ENCODE measurements around the gene UGT1A9. TPM values are rescaled to one million over a fixed set of nuclear protein-coding genes. Genes with fewer than 3 reads are reported as not detected.

UGT1A9 gene
- polyA plus RNA-seq, 1 of the 3 experiments (the other 2 are of a cell fraction), result not detected

- WGBS (ENCODE audit: low lambda C conversion rate), result 71% methylated on average over 4 of the region's 8 CpGs
- no peak for TF ChIP-seq IRF3 (IDR thresholded peaks at IDR 0.05; ENCODE audit: low read depth, low read length)
- TF ChIP-seq NRF1 (IDR thresholded peaks at IDR 0.05; ENCODE audit: low read depth, low read length), result no peak
- no peak for TF ChIP-seq ZBTB33 (IDR thresholded peaks at IDR 0.05; ENCODE audit: borderline replicate concordance, low read depth)
- no peak for TF ChIP-seq EZH2phosphoT487 (IDR thresholded peaks at IDR 0.05; ENCODE audit: borderline replicate concordance, low read depth)
- TF ChIP-seq NFIC (IDR thresholded peaks at IDR 0.05; ENCODE audit: borderline replicate concordance), result no peak
- TF ChIP-seq EP300 (IDR thresholded peaks at IDR 0.05; ENCODE audit: borderline replicate concordance in 1 of 2, low read depth in 1 of 2, low read length in 1 of 2), result no peak
- no peak for TF ChIP-seq PBX3 (IDR thresholded peaks at IDR 0.05)
- TF ChIP-seq MAX (IDR thresholded peaks at IDR 0.05; ENCODE audit: low read depth), result no peak
- TF ChIP-seq USF2 (IDR thresholded peaks at IDR 0.05; ENCODE audit: borderline replicate concordance, low read depth, low read length), result no peak
- TF ChIP-seq GATA2 (CRISPR knock-in tag; IDR thresholded peaks at IDR 0.05), result no peak
- TF ChIP-seq ELF1 (IDR thresholded peaks at IDR 0.05), result no peak
- no peak for TF ChIP-seq TEAD4 (IDR thresholded peaks at IDR 0.05; ENCODE audit: borderline replicate concordance, insufficient read depth)
- no peak for TF ChIP-seq JUND (IDR thresholded peaks at IDR 0.05)
- TF ChIP-seq CHD2 (IDR thresholded peaks at IDR 0.05; ENCODE audit: low read length, partially characterized antibody), result no peak
- TF ChIP-seq RFX5 (IDR thresholded peaks at IDR 0.05; ENCODE audit: low read length), result no peak
- TF ChIP-seq RAD21 (IDR thresholded peaks at IDR 0.05; ENCODE audit: low read length), result no peak
- no peak for TF ChIP-seq USF1 (IDR thresholded peaks at IDR 0.05; ENCODE audit: borderline replicate concordance, low read depth)
- no peak for TF ChIP-seq TCF12 (IDR thresholded peaks at IDR 0.05)
- TF ChIP-seq CTCF (IDR thresholded peaks at IDR 0.05), result no peak
- TF ChIP-seq POLR2AphosphoS5 (IDR thresholded peaks at IDR 0.05; ENCODE audit: low read depth, low read length), result no peak
- no peaks in the 10 kb centered on the region for H3K9me2 ChIP-seq
- H3K27me3 ChIP-seq (ENCODE audit: insufficient read depth), result no peaks in the 10 kb centered on the region
- no peak overlapping the region for H2AFZ ChIP-seq (ENCODE audit: low read depth)
- POLR2A ChIA-PET, result no interaction called here
- H4K20me1 ChIP-seq (ENCODE audit: insufficient read depth), result no peaks in the 10 kb centered on the region
- no peaks in the 10 kb centered on the region for H3F3A ChIP-seq (replicated peaks; ENCODE audit: insufficient read depth)
- no peak for DNase-seq
- H3K4me3 ChIP-seq (ENCODE audit: low read depth in 2 of 2, low read length in 1 of 2), result no peak overlapping the region
- no peaks in the 10 kb centered on the region for H3K36me3 ChIP-seq (replicated peaks in 1 of 2; ENCODE audit: control insufficient read depth in 1 of 2, insufficient read depth in 2 of 2, low read length in 1 of 2)
- H3K4me2 ChIP-seq, result no peak overlapping the region
- no peaks in the 10 kb centered on the region for H3K9me3 ChIP-seq
- no peaks in the 10 kb centered on the region; a peak in 1 of 4 replicates for H3K4me1 ChIP-seq (ENCODE audit: control insufficient read depth in 1 of 2, insufficient read depth in 2 of 2, low read depth in 1 of 2, low read length in 1 of 2)
- H3K9ac ChIP-seq, result no peak overlapping the region
- H3K27ac ChIP-seq (ENCODE audit: low read depth in 2 of 2, low read length in 1 of 2), result no peak overlapping the region
- H3K79me2 ChIP-seq (ENCODE audit: insufficient read depth), result no peaks in the 10 kb centered on the region
- CTCF ChIA-PET, result no interaction called here
Observed at GRCh38 chr2:233821709-233822100, 150.0 kb downstream of the UGT1A9 start.
